ENCODE data around the gene MAJIN.

The MAJIN gene

DNA sequence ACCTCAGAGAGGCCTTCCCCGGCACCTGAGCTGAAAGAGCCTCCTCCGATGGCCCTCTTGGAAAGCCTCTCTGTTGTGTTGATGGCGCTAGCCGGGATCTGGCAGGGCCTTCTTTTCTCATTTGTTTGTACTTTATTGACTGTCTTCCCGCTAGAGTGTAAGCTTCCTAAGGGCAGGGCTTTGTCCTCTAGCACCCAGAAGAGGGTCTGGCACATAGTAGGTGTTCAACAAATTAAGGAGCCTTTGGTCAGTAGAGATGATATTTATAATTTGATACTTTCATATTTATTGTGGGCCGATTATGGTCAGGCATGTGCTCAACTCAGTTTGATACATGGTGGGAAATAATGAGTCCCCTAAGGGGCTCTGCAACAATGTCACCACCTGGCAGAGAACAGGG, 46.0 kb upstream of the MAJIN start:
- Histone ChIP-seq H4K20me1 (ENCODE audit: insufficient read depth, low read length) (no peaks in the 10 kb centered on the region), H3K9me3 (ENCODE audit: insufficient read depth, low read length) (no peaks in the 10 kb centered on the region), H3K27me3 (ENCODE audit: low read depth, low read length) (no peaks in the 10 kb centered on the region), H3K4me1 (ENCODE audit: low read length) (peaks cover 11% of the 10 kb centered on the region), H3K27ac (ENCODE audit: low read length) (no peak overlapping the region), H3K9ac (ENCODE audit: low read length) (no peak overlapping the region), H3K4me3 (ENCODE audit: low read length) (no peak overlapping the region), H3K79me2 (ENCODE audit: low read length) (peaks cover 30% of the 10 kb centered on the region), H3K36me3 (replicated peaks; ENCODE audit: low read depth, low read length) (peaks cover 40% of the 10 kb centered on the region), H3K4me2 (ENCODE audit: low read length) (no peak overlapping the region), H2AFZ (ENCODE audit: low read depth, low read length) (no peak overlapping the region)
- TF ChIP-seq EZH2phosphoT487 (IDR thresholded peaks at IDR 0.05; ENCODE audit: low read depth), result no peak
- TF ChIP-seq, protein P1, sequence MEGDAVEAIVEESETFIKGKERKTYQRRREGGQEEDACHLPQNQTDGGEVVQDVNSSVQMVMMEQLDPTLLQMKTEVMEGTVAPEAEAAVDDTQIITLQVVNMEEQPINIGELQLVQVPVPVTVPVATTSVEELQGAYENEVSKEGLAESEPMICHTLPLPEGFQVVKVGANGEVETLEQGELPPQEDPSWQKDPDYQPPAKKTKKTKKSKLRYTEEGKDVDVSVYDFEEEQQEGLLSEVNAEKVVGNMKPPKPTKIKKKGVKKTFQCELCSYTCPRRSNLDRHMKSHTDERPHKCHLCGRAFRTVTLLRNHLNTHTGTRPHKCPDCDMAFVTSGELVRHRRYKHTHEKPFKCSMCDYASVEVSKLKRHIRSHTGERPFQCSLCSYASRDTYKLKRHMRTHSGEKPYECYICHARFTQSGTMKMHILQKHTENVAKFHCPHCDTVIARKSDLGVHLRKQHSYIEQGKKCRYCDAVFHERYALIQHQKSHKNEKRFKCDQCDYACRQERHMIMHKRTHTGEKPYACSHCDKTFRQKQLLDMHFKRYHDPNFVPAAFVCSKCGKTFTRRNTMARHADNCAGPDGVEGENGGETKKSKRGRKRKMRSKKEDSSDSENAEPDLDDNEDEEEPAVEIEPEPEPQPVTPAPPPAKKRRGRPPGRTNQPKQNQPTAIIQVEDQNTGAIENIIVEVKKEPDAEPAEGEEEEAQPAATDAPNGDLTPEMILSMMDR (IDR thresholded peaks at IDR 0.05; ENCODE audit: low read depth, low read length), result no peak

DNA sequence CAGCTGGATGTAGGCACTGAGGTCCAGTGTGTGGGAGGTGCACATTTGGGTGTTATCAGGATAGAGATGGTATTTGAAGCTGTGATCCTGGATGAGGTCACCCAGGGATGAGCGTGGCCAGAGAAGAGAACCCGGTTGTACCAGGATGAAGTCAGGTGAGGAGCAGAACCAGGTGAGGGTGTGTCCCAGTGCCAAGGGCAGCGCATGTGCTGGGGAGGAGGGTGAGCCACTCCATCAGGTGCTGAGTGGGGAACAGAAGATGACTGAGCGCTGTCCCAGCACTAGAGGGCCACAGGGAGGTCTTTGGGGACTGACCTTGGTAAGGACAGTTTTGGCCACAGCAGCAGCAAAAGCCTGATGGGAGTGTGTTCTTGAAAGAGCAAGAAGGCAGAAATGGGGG, 44.8 kb upstream of the MAJIN start:
- peaks cover 12% of the 10 kb centered on the region for H3K4me1 ChIP-seq (ENCODE audit: low read length)
- H2AFZ ChIP-seq (ENCODE audit: low read depth, low read length), result no peak overlapping the region
- peaks cover 30% of the 10 kb centered on the region for H3K79me2 ChIP-seq (ENCODE audit: low read length)
- H4K20me1 ChIP-seq (ENCODE audit: insufficient read depth, low read length), result no peaks in the 10 kb centered on the region
- H3K4me3 ChIP-seq (ENCODE audit: low read length), result no peak overlapping the region
- no peaks in the 10 kb centered on the region for H3K27me3 ChIP-seq (ENCODE audit: low read depth, low read length)
- peaks cover 33% of the 10 kb centered on the region for H3K36me3 ChIP-seq (replicated peaks; ENCODE audit: low read depth, low read length)
- no peak overlapping the region for H3K4me2 ChIP-seq (ENCODE audit: low read length)
- H3K27ac ChIP-seq (ENCODE audit: low read length), result no peak overlapping the region
- no peak for TF ChIP-seq EZH2phosphoT487 (IDR thresholded peaks at IDR 0.05; ENCODE audit: low read depth)
- TF ChIP-seq, protein P1 (IDR thresholded peaks at IDR 0.05; ENCODE audit: low read depth, low read length), result no peak; the same call in 1 of the 2 replicates
- no peak overlapping the region for H3K9ac ChIP-seq (ENCODE audit: low read length)
- no peaks in the 10 kb centered on the region for H3K9me3 ChIP-seq (ENCODE audit: insufficient read depth, low read length)

DNA sequence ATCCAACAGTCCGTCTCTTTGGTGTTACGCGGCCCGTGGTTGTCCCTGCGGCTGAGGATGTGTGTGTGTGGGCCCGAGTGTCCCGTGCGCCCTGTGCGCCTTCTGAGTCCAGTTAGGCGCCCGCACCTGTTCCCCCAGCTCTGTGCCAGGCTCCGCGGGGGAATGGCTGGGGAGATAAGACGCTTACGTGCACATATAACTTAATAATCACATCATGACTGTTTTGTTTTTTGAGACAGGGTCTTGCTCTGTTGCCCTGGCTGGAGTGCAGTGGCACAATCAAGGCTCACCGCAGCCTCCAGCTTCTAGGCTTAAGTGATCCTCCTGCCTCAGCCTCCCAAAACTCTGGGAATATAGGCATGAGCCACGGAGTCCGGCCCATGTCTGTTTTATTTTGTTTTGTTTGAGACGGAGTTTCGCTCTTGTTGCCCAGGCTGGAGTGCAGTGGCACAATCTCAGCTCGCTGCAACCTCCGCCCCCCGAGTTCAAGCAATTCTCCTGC, 42.9 kb upstream of the MAJIN start:
- H3K4me1 ChIP-seq (ENCODE audit: low read length), result peaks cover 12% of the 10 kb centered on the region
- peak overlapping the region; percentile 96 for H2AFZ ChIP-seq (ENCODE audit: low read depth, low read length)
- peak overlapping the region; percentile 88 for H3K4me3 ChIP-seq (ENCODE audit: low read length)
- H3K27me3 ChIP-seq (ENCODE audit: low read depth, low read length), result no peaks in the 10 kb centered on the region
- H3K36me3 ChIP-seq (replicated peaks; ENCODE audit: low read depth, low read length), result peaks cover 26% of the 10 kb centered on the region
- H3K79me2 ChIP-seq (ENCODE audit: low read length), result peaks cover 30% of the 10 kb centered on the region
- H3K4me2 ChIP-seq (ENCODE audit: low read length), result peak overlapping the region; percentile 89
- TF ChIP-seq, protein P1 (IDR thresholded peaks at IDR 0.05; ENCODE audit: low read depth, low read length), result no peak
- TF ChIP-seq EZH2phosphoT487 (IDR thresholded peaks at IDR 0.05; ENCODE audit: low read depth), result no peak
- no peaks in the 10 kb centered on the region for H3K9me3 ChIP-seq (ENCODE audit: insufficient read depth, low read length)
- peak overlapping the region; percentile 98 for H3K9ac ChIP-seq (ENCODE audit: low read length)
- H3K27ac ChIP-seq (ENCODE audit: low read length), result peak overlapping the region; percentile 92
- no peaks in the 10 kb centered on the region for H4K20me1 ChIP-seq (ENCODE audit: insufficient read depth, low read length)

DNA sequence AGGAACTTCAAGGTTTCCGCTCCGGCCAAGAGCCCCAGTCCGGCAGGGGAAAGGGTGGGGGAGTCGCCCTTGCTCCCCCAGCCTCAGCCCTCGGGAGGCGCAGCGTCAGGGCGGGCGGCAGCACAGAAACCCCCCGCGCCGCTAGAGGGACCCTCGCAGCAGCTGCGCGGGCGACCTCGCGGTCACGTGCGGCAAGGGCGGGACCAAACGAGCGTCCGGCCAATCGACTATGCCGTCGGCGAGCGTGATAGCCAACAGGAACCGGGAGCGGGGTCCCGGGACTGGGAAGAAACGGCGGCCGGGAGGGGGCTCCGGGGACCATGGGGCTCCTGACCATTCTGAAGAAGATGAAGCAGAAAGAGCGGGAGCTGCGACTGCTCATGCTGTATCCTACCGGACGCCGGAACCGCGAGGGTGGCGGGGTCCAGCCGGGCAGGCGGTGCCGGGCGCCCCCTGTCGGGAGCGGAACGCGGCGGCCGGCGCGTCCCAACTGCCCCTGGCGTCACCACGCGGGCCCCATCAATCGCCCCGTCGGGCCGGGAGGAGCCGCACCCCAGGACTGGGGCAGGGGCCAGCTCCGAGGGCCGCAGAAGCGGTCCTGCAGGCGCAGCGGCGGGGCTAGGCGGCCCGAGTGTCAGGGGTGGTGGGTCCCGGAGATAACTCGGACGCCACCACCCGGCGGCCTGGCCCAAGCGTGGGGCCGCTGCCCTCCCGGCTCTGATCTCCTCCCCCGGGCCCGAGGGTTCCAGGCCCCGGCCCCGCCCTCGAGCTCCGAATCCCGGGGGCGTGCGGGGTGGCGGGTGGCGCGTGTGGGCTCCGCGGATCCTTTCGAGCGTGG, 42.2 kb upstream of the MAJIN start, which contains the start of gene ARL2:
Gene ARL2, plus strand, starts transcription at position 273 of the 838 bp plus-strand sequence. Its CDS starts 48 bp downstream, at position 321.
- no peaks in the 10 kb centered on the region for H4K20me1 ChIP-seq (ENCODE audit: insufficient read depth, low read length)
- H3K36me3 ChIP-seq (replicated peaks; ENCODE audit: low read depth, low read length), result peaks cover 24% of the 10 kb centered on the region
- H3K9me3 ChIP-seq (ENCODE audit: insufficient read depth, low read length), result no peaks in the 10 kb centered on the region
- peak within 1 kb of the TSS; percentile 96 for H2AFZ ChIP-seq (ENCODE audit: low read depth, low read length)
- H3K4me2 ChIP-seq (ENCODE audit: low read length), result peak within 1 kb of the TSS; percentile 89
- peak within 1 kb of the TSS; percentile 88 for H3K4me3 ChIP-seq (ENCODE audit: low read length)
- peak within 1 kb of the TSS; percentile 92 for H3K27ac ChIP-seq (ENCODE audit: low read length)
- H3K9ac ChIP-seq (ENCODE audit: low read length), result peak within 1 kb of the TSS; percentile 98
- peaks cover 12% of the 10 kb centered on the region for H3K4me1 ChIP-seq (ENCODE audit: low read length)
- no peak for TF ChIP-seq EZH2phosphoT487 (IDR thresholded peaks at IDR 0.05; ENCODE audit: low read depth)
- TF ChIP-seq, protein P1 (IDR thresholded peaks at IDR 0.05; ENCODE audit: low read depth, low read length), result peak; percentile 71
- peaks cover 30% of the 10 kb centered on the region for H3K79me2 ChIP-seq (ENCODE audit: low read length)
- H3K27me3 ChIP-seq (ENCODE audit: low read depth, low read length), result no peaks in the 10 kb centered on the region

All from OCI-LY3 (cell line).